ENCODE data around the gene FLNA. TPM values are rescaled to one million over a fixed set of nuclear protein-coding genes. Genes with fewer than 3 reads are reported as not detected.
"Not testable (repeated sequence)": the region's sequence is repeated elsewhere in the genome, so short reads cannot be mapped to it uniquely, and the experiment has no call there.

FLNA gene
- total RNA-seq, 1 donor from 2014 or later: 225 TPM

DNA sequence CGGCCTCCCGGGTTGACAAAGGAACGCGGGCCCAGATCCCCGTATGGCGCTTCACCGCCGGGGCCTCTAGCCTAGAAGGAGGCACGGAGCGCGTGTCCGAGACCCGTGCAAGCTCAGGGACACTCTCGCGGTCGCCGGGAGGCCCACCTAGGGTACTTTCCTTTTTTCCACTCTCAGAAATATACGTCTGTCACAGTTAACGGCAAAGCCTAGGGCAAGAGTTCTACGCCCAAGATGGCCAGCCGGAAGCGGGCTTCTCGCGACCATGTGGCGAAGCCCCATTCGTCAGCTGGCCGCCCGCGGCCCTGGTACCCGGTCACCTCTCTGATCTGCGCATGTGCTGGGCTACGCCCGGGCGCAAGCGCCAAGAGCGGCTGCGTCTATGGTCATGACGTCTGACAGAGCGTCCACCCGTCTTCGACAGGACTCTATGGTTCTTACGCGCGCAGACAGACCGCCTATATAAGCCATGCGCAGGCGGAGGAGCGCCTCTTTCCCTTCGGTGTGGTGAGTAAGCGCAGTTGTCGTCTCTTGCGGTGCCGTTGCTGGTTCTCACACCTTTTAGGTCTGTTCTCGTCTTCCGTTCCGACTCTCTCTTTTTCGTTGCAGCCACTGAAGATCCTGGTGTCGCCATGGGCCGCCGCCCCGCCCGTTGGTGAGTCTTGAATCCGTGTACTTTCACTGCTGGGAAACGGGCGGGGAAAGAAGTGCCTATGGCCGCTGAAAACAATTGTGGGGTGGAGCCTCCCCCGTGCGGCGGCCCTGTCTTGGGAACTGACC is 23.6 kb upstream of the FLNA start, which contains the start of gene RPL10:
Gene RPL10, plus strand, starts transcription at position 490 of the 780 bp plus-strand sequence. Its CDS starts 143 bp downstream, at position 633.
- Histone ChIP-seq H3K36me3 (peaks cover 25% of the 10 kb centered on the region), H3K27ac (replicated peaks) (peak within 1 kb of the TSS; percentile 99), H3K4me3 (peak within 1 kb of the TSS; percentile 85), H3K9me3 (replicated peaks) (no peaks in the 10 kb centered on the region), H3K27me3 (ENCODE audit: low read depth) (no peaks in the 10 kb centered on the region), H3K4me1 (peaks cover 22% of the 10 kb centered on the region)
- peak; percentile 93 for DNase-seq
- intact Hi-C loops (cut with micrococcal nuclease): no loop called here
- TF ChIP-seq, protein P1, sequence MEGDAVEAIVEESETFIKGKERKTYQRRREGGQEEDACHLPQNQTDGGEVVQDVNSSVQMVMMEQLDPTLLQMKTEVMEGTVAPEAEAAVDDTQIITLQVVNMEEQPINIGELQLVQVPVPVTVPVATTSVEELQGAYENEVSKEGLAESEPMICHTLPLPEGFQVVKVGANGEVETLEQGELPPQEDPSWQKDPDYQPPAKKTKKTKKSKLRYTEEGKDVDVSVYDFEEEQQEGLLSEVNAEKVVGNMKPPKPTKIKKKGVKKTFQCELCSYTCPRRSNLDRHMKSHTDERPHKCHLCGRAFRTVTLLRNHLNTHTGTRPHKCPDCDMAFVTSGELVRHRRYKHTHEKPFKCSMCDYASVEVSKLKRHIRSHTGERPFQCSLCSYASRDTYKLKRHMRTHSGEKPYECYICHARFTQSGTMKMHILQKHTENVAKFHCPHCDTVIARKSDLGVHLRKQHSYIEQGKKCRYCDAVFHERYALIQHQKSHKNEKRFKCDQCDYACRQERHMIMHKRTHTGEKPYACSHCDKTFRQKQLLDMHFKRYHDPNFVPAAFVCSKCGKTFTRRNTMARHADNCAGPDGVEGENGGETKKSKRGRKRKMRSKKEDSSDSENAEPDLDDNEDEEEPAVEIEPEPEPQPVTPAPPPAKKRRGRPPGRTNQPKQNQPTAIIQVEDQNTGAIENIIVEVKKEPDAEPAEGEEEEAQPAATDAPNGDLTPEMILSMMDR (IDR thresholded peaks at IDR 0.05; ENCODE audit: borderline replicate concordance): no peak

GRCh38 chrX:154396973-154397887 is 22.8 kb upstream of the FLNA start:
- intact Hi-C loops (cut with micrococcal nuclease): no loop called here
- Histone ChIP-seq H3K27me3 (ENCODE audit: low read depth) (no peaks in the 10 kb centered on the region), H3K9me3 (replicated peaks) (no peaks in the 10 kb centered on the region), H3K27ac (replicated peaks) (peak overlapping the region; percentile 99), H3K4me1 (peaks cover 22% of the 10 kb centered on the region), H3K36me3 (peaks cover 25% of the 10 kb centered on the region), H3K4me3 (peak overlapping the region; percentile 85)
- TF ChIP-seq, protein P1 (IDR thresholded peaks at IDR 0.05; ENCODE audit: borderline replicate concordance): no peak
- peak; percentile 81 for DNase-seq

DNA sequence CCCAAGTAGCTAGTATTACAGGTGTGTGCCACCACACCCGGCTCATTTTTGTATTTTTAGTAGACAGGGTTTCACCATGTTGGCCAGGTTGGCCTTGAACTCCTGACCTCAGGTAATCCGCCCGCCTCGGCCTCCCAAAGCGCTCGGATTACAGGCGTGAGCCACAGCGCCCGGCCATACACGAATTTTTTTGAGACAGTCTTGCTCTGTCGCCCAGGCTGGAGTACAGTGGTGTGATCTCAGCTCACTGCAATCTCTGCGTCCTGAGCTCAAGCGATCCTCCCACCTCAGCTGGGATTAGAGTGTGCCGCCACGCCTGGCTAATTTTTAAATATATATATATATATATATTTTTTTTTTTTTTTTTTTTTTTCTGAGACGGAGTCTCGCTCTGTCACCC is 21.9 kb upstream of the FLNA start:
- DNase-seq; H3K27me3 ChIP-seq (ENCODE audit: low read depth); H3K9me3 ChIP-seq (replicated peaks); intact Hi-C loops (cut with micrococcal nuclease): not testable (repeated sequence)
- H3K36me3 ChIP-seq: peaks cover 19% of the 10 kb centered on the region
- peaks cover 22% of the 10 kb centered on the region for H3K4me1 ChIP-seq
- peak overlapping the region; percentile 99 for H3K27ac ChIP-seq (replicated peaks)
- H3K4me3 ChIP-seq: peak overlapping the region; percentile 85

DNA sequence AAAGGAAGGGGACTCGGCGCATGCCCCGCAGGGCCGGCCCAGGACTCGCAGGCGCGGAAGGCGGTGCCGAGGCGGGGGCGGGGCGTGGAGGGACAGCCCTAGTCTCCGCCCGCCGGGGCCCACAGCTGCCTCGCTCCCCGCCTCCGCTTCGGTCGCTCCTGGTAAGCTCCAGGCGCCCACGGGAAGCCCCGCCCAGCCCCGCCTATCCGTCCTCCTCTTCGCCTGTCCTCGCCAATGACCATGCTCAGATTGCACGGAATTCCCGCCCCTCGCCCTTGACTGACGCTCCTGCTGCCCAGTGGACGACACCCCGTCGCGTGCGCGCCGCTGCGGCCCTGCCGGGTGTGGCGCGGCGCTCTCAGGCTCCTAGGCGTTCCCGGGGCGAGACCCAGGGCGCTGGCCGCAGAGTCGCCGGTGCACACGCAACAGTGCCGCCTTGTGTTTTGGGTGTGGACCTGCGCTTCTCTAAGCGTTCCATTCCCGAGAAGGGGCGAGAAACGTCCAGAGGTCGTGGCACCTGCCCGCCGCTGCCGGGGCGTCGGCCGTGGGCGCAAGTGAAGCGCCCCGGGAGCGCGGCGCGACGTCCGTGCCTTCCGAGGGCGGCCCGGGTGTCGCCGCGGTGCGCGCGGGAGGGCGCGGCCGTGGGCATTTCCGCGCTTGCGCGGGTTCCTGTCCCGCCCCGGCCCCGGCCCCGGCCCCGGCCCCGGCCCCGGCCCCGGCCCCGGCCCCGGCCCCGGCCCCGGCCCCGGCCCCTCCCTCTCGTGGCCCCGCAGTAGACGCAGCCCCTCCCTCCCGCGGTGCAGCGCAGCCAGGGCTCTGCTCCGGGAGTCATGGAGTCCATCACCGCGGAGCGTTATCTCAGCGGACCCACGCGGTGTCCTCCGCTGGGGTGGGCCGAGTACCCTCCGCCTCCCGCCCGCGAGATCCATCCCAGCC is 15.6 kb upstream of the FLNA start:
- DNase-seq: not testable (repeated sequence)

GRCh38 chrX:154388649-154389048 is 14.2 kb upstream of the FLNA start:
- H3K4me3 ChIP-seq; H3K36me3 ChIP-seq; H3K9me3 ChIP-seq (replicated peaks); H3K27me3 ChIP-seq (ENCODE audit: low read depth); DNase-seq; H3K27ac ChIP-seq (replicated peaks); intact Hi-C loops (cut with micrococcal nuclease): not testable (repeated sequence)
- peaks cover 11% of the 10 kb centered on the region for H3K4me1 ChIP-seq

More for the DNA sequence above, 15.6 kb upstream of the FLNA start:
- H3K4me3 ChIP-seq; H3K36me3 ChIP-seq; H3K27me3 ChIP-seq (ENCODE audit: low read depth); H3K9me3 ChIP-seq (replicated peaks); H3K27ac ChIP-seq (replicated peaks); intact Hi-C loops (cut with micrococcal nuclease); H3K4me1 ChIP-seq: not testable (repeated sequence)

GRCh38 chrX:154388094-154388493 is 13.7 kb upstream of the FLNA start:
- H3K27me3 ChIP-seq (ENCODE audit: low read depth); intact Hi-C loops (cut with micrococcal nuclease); H3K27ac ChIP-seq (replicated peaks); H3K4me3 ChIP-seq; DNase-seq; H3K9me3 ChIP-seq (replicated peaks); H3K36me3 ChIP-seq: not testable (repeated sequence)
- peaks cover 11% of the 10 kb centered on the region for H3K4me1 ChIP-seq

All from left ventricle myocardium inferior (tissue), 1 donor.